ENCODE results near the gene UCP2.
A peak's percentile ranks its signal among the peaks of the same experiment; 100 is the strongest.

UCP2 gene

DNA sequence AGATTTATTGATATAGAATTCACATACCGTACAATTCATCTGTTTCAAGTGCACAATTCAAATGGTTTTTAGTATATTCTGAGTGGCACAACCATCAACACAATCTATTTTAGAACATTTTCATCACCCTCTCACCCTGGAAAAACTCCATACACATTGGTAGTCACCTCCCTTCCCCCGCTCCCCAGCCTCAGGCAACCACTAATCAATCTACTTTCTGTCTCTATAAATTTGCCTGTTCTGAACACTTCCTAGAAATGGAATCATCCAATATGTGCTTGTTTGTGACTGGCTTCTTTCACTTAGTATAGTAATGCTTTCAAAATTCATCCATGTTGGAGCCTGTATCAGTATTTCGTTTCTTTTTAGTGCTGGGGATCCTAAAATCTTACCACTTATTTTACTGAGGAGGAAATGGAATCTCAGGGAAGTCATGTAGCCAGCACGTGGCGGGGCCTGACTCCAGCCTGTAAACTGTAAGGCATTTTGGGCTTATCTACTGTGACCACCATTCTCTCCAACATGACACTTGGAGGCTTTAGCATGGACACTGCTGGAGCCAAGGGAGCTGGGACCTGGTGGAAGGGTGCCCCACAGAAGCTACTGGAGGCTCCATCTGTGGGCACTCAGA, 27.1 kb upstream of the UCP2 start:
- no peak for DNase-seq

DNA sequence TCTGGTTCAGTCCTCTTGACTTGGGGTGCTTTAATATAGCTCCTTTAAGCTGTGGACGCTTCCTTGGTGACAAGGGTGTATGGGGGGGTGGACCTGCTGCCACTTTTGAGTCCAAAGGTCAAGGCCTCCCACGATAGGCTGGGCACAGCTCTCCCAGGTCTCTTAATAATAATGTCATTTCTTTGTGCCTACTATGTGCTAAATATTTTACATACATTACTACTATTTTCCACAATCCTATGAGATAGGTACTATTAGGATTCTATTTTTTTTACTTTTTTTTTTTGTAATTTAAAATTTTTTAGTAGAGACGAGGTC, 26.5 kb upstream of the UCP2 start:
- no peak for DNase-seq

DNA sequence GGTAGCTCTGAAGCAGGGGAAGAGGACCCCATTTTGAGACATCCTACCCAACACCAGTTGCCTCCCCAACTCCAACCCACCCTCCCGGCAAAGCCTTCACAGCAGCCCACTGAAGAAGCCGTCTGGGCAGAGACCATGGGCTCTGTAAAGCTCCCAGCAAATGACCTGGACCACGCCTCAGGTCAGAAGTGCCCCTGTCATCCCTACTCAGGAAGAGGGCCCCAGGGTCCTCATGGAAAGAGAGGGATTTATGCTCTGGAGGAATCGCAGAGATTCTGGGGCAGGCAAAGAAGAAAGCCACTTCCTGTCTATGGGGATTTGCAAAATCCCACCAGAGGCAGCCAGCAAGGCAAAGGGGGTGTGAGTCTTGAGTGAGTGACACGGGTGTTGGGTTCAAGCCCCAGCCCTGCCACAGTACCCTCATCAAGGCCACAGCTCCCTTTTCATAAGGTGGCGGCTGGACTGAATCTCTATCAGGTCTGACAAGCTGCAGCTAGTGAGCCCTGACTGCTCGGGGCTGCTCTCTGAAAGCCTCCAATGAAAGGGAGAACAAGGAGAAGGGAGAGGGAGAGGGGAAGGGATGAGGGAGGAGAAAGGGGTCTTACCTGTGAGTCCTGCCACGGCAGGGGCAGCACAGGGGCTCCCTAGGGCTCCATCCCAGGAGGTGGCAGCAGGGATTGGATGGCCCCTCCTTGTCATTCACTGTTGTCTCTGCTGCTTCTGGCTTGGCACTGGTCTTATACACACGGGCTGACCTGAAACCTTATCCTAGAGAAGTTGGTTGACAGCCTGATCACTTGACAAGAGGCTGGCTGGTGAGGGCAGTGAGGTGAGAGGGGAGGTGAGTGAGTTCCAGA, 26.0 kb upstream of the UCP2 start, which contains the start of gene UCP3:
Gene UCP3 (minus strand): TSS at position 713 of the 857 bp plus-strand sequence. CDS start 2,043 bp downstream, outside the sequence.
- no peak for DNase-seq

DNA sequence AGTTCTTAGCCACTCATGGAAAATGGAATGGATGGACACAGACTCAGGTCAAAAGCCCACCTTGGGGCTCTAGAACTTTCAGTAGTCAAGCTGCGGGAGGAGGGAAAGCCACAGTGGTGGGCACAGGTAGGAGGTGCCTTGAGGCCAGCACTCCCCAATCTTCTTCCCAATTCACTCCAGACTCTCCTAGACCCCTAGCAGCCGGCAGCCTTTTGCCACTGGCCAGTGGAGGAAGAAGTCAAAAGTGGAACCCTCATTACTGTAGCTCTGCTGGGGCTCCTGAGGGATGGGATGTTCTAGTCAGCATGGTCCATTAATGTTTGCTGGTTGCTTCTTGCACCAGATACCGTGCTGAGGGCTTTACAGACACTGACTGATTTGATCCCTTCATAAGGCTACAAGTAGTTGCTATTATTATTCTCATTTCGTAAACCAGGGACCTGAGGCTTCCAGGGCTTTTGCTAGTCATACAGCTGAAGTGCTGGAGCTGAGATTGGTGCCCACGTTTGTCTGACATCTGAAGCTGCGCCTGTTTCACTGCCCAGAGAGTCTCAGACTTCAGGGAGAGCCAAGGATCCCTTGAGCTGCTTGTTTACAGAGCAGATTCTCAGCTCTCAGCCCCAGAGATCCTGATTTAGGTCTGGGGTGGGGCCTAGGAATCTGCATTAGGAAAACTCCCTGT, 25.2 kb upstream of the UCP2 start:
- no peak for DNase-seq

DNA sequence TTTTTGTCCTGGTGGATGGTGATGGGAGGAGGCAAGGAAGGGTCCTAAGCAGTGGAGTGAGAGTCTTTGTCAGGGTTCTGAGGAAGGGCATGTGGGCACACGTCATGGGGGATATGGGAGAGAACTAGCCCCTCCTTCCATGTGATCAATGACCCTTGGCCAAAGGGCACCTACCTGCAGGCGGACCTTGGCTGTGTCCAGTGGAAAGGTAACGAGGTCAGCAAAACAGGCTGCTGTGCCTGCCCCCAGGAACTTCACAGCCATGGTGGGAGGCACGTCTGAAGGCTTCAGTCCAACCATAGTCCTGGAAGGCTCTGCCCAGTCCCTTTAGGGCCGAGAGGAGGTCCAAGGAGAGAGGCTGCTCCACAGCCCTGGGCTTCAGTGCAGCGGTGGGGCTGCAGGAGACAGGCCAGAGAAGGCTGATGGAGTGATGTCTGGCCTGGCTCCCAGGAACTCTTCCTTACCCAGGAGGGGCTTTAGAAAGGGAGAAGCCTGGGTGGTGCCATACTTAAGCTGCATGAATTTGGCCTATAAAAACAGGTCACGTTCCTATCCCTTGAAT, 24.2 kb upstream of the UCP2 start:
- DNase-seq: no peak

DNA sequence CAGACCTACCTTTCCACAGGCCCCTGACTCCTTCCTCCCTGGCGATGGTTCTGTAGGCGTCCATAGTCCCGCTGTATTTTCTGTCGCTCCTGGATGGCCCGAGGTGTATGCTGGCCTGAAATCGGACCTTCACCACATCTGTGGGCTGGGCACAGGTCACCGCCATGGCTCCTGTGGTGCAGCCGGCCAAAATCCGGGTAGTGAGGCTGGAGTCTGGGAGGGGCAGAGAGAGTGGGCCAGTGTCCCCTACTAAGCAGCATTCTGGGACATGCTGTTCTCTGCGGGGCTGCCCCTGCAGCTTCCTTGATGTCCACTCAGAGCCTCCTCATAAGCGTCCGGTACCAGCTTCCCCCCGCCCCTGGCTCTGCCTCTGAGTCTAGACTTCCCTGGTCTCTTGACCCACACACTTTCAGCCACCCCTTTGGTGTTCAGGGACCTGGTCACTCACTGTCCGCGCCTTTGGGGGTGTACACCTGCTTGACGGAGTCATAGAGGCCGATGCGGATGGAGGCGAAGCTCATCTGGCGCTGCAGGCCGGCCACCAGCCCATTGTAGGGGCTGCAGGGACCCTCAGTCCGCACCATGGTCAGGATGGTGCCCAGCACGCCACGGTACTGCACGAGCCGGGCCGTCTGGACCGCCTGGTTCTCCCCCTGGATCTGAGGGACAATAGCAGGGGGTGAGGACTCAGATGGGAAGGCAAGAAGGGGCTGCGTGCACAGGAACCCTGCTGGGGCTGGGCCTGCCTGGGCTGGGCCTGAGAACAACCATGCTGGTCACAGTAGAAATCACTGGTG, 23.3 kb upstream of the UCP2 start:
- no peak for DNase-seq

DNA sequence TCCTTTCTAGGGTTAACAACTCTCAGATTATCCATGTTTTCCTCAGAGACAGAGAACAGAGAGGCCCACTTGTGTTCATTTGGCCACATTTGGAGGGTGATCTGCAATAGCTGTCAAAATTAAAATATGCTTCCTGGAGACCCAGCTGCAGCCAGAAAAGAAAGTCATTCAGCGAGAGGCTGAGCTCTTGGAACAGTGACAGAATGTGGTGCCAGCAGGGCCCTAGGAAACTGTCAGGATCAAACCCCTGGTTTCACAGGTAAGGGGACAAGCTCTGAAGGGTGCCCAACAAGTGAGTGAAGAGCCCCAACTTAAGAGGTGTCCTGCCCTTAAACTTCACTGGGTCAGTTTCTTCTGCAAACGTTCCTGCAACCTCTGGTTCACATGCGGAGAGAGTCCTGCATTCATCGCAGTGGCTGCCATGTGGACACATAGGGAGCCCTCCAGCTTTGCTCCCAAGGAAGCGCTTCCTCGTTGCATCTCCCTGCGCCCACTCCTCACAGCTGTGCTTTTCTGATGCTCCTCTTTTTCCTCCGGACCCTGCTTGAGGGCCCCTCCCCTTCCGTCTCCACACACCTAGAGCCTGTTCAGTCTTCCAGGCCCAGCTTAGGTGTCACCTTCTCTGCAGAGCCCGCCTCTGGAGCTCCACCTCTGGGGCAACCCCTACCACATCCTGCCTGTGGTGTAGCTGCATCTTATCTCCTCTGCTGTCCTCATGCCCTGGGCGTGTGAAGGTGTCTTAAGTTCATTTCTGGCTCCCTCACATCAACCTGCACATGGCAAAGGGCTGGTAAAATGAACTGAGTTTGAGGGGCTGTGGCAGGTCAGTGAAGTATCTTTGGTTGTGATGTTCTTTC, 22.3 kb upstream of the UCP2 start:
- DNase-seq: peak; percentile 81

DNA sequence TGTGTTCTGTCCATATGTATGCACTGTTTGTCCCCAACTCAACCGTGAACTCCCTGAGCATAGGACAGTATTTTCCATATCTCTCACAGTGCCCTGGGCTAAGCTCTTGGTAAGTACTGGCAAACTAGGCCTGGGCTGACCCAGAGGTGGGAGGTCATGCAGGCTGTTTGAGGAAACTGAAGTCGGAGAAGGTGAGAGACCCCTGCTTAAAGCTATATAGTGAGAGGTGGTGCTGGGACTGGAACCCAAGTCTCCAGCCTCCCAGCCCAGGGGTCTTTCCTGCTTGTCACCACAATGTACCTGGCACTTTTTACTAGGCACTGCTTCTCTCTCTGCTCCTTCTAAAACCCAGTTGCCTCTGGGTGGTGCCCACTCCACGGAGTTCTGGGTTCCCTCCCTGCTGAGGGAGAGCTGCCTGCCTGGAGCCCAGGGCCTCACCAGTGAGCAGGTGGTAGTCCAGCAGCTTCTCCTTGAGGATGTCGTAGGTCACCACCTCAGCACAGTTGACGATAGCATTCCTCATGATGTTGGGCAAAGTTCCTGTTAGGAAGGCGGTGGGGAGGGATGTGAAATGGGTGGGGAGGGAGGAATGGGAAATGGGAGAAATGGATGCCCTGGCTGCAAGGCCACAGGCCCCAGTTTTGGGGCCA, 21.5 kb upstream of the UCP2 start:
- DNase-seq: no peak

DNA sequence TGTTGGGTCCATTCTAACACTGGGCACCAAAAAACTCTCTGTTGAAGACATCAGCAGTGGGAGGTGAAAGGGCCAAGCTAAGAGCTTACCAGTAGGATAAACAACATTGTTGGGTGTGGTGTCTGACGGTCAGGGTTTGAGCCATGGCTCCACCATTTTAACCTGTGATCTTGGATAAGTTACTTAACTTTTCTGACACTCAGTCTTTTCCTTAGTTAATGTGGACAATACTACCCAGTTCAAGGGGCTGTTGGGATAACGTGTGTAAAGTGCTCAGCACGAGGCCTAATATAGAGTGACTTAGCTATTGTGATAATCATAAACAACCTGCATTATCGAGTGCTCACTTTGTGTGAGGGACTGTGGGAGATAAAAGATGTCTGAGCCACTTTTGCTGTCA, 20.2 kb upstream of the UCP2 start:
- DNase-seq: no peak

DNA sequence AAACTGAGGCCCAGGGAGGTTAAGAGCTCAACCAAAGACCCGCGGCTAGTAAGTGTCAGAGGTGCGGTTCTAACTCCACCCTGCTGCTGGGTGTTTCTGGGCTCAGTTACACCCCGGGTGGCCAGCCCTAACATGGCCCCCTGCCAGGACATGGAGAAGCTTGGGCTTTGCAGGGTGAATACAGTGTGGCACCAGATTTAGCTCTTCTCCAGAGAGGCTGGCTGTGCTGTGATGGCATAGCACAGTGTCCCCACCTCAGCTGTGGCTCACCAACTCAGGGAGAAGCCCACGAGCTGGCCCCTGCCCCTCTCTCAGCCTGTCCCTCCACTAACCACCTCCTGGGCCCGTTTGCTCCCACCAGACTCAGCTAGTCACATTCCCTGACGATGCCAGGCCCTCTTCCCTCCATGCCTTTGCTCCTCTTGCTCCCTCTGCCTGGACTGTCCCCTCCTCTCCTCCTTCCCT, 19.2 kb upstream of the UCP2 start:
- DNase-seq: no peak

DNA sequence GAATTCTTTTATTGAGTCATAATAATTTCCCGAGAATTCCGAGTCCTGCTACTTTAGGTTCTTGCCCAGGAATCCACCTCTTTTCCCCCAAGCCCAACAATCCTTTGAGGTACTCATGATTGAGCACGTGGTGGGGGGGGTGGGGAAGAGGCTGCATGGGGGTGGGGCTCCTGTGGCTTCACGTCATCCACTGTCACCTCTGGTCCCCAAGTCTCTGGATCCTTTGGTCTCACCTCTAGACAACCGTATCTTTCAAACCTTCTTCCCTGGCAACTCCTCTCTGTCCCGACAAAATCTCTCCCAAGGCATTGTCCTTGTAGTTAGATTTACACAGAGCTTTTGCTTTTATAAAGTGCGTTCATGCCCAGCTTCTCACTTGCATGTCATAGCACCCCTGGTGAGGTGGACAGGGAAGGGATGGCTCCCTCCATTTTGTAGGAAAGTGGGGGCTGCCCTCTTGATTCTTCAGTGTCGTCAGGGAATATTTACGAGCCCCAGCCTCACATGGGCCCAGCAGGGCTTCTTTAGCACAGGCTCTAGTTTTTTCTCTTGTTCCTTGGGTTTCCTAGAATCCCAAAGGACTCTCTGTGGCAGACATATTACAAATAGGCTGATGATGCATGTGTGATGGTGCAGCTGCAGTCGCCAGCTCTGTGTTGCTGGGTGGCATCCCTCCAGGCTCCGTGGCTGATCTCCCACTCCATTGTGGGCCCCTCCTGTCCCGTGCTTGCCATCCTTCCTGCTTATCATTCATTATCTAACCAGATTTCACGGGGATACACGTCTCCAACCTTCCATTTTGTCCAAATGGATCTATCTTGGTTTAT, 17.9 kb upstream of the UCP2 start:
- no peak for DNase-seq

DNA sequence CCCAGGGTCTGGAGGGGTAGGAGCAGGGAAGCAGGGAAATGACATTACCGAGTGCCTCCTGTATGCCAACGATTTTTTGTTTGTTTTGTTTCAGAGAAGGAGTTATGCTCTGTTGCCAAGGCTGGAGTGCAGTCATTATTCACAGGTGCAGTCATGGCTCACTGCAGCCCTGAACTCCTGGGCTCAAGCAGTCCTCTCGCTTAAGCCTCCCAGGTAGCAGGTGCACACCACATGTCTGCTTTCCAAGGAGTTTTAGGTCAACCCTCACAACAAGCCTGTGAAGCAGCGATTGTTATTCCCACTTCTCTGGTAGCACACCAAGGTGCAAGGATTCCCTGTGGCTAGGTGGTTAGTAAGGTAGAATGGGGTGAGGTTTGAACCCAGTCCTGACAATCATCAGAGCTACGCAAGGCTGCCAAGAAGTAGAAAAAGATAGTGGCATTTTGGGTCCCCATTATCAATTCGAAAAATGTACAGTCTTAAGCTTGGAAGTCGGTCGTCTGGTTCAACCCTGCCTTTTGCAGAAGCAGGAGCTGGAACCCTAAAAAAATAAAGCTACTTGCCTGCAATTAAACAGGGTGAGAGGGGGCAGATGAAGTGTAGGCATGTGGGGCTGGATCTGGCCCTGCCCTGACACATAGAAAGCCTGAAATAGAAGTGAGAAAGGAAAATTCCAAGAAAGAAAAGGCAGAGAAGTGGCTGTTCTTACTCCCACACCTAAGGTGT, 17.1 kb upstream of the UCP2 start:
- DNase-seq: no peak

DNA sequence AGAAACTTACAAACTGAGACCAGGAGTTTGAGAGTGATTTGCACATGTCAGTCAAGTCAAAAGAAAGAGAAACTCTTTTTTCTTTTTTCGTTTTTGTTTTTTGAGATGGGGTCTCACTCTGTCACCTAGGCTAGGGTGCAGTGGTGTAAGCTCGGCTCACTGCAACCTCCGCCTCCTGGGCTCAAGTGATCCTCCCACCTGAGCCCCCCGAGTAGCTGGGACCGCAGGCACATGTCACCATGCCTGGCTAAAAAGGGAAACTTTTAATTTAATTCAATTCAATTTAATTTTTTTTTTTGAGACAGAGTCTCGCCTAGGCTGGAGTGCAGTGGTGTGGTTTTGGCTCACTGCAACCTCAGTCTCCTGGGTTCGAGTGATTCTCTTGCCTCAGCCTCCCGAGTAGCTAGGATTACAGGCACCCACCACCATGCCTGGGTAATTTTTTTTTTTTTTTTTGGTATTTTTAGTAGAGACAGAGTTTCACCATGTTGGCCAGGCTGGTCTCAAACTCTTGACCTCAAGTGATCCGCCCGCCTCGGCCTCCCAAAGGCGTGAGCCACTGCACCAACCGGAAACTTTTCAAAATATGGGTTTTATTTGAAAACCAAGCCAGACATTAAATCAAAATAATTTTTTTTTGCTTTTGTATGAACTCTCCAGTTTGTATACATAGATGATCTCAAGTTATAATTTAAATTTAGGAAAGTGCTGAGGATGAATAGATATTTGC, 16.4 kb upstream of the UCP2 start:
- no peak for DNase-seq

DNA sequence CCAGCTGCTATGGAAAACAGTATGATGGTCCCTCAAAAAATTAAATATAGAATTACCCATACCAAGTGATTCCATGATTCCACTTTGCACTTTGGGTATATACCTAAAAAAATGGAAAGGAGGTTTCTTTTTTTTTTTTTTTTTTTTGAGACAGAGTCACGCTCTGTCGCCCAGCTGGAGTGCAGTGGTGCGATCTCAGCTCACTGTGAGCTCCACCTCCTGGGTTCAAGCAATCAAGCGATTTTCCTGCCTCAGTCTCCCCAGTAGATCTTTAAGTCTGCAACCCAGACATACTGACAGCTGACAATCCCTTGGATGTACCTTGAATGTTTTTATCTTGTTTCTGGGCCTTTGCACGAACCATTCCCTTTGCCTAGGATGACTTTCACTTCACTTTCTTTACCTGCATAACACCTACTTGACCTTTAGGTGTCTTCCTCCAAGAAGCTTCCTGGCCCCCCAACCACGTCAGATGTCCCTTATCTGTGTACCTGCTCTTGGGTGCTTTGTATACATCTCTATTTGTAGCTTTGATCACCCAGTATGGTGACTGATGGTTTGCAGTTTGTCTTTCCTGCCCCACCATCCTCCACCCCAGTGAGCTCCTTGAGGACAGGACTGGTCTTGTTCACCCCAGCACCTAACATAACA, 14.6 kb upstream of the UCP2 start:
- DNase-seq: no peak

DNA sequence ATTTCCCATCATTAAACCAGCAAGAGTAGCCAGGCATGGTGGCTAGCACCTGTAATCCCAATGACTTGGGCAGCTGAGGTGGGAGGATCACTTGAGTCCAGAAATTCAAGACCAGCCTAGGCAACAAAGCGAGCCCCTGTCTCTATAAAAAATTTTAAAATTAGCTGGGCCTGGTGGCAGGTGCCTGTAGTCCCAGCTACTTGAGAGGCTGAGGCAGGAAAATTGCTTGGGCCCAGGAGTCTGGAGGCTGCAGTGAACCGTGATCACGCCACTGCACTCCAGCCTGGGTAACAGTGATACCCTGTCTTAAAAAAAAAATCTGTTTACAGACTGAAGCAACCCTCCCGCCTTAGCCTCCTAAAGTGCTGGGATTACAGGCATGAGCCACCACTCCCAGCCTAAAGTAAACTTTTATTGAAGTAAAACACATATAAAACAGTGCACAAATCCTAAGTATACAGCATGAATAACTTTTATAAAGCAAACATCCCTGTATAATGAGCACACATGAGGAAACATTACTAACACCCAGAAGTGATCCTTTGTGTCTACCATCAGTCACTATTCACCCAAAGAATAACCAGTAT, 13.6 kb upstream of the UCP2 start:
- DNase-seq: no peak

DNA sequence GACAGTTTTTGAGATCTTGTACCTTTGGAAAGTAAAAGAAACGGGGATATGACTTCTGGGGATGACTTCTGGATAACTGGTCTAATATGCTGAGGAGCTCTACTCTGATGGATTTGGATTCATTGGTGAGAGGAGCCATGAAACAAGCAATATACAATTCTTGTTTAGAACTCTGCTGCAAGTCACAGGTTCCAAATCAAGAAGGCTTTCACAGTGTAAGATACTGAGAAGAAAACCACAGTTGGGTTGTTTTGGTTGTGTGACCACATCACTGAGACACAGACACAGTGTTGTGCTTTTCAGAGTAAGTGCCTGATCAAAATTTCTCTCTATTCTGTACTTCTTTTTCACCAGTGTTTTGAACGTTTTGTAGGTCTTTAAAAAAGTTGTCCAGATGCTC, 13.1 kb upstream of the UCP2 start:
- no peak for DNase-seq

DNA sequence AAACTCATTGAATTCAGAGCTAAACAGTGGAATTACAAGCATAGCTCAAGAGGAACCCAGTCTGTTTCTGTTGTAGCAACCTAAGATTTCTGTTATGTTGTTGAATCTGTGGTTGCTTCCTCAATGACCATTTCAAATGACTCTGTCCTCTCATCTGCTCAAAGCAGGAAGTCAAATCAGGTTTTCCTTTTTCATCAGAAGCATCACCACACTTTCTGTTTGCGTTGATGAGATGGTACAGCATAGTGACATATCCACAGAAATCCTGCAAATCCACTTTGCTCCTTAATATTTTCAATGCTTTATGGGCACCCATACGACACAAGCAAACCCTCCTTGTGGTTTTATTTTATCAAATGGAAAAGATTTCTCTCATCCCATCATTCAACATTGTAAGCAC, 12.6 kb upstream of the UCP2 start:
- no peak for DNase-seq

DNA sequence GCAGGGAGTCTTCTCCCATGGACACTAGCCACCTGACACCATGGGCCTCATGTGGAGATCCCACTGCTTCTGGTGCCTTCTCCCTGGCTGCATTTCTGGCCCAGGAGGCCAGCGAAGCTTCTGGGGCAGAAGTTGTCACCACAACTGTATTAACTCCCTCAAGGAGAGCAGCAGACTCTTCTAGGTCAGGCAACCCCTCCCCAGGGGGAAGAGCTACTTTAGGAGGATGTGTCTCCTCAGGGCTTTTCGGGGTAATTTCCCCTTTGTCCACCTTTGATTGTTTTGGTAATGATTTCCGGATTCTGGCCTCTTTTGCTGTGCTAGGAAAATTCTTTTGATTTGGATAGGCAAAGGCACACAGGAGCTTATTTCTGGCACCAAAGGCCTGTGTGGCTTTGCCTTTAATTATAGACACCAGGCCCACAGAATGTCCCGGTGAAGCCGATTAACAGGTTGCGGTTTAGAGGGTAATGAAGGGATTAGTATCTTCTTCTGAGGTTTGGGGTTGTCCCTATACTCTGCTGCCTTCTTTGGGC, 8.9 kb upstream of the UCP2 start:
- DNase-seq: no peak

All from activated T-cell treated with anti-CD3 and anti-CD28 coated beads, Interleukin-2, amount 50 U/mL, for 1 hour (primary cell).